H9 (cell line): ENCODE data around the gene STK11. TPM values are rescaled to one million over a fixed set of nuclear protein-coding genes. Genes with fewer than 3 reads are reported as not detected.

ENCODE experiments used
- DNase-seq: peaks from one replicate; pipeline ENCODE4 v3.0.0-alpha.2; 2017
- H2AFZ ChIP-seq: one replicate; pipeline ENCODE4 v1.6.1; 2013; ENCODE audit warnings: mild to moderate bottlenecking, low read length, control low read depth, moderate library complexity
- H2AK5ac ChIP-seq: 2 replicates; pipeline ENCODE4 v1.6.1; 2013; ENCODE audit warnings: low read length, control low read depth, mixed read lengths; ENCODE audit not compliant: insufficient read length
- H2BK120ac ChIP-seq: one replicate; pipeline ENCODE4 v1.6.1; 2013; ENCODE audit warnings: low read depth, mild to moderate bottlenecking, low read length, control low read depth, inconsistent platforms; ENCODE audit not compliant: poor library complexity, severe bottlenecking
- H2BK12ac ChIP-seq: 2 replicates; pipeline ENCODE4 v1.6.1; 2013; ENCODE audit warnings: low read length, control low read depth, mixed read lengths, low read depth; ENCODE audit not compliant: insufficient read length
- H2BK15ac ChIP-seq: 2 replicates; pipeline ENCODE4 v1.6.1; 2013; ENCODE audit warnings: low read depth, low read length, control low read depth
- H2BK20ac ChIP-seq: one replicate; pipeline ENCODE4 v1.6.1; 2013; ENCODE audit warnings: low read depth, mild to moderate bottlenecking, low read length, control low read depth, inconsistent platforms; ENCODE audit not compliant: poor library complexity, severe bottlenecking
- H2BK5ac ChIP-seq: 2 replicates; pipeline ENCODE4 v1.6.1; 2013; ENCODE audit warnings: low read length, control low read depth, mixed read lengths; ENCODE audit not compliant: insufficient read length
- H3K14ac ChIP-seq: 2 replicates; pipeline ENCODE4 v1.6.1; 2013; ENCODE audit warnings: low read length, control low read depth; ENCODE audit not compliant: insufficient read depth
- H3K18ac ChIP-seq: 2 replicates; pipeline ENCODE4 v1.6.1; 2013; ENCODE audit warnings: low read depth, mild to moderate bottlenecking, mixed read lengths, low read length, control low read depth; ENCODE audit not compliant: insufficient read length
- H3K23ac ChIP-seq: 2 replicates; pipeline ENCODE4 v1.6.1; 2013; ENCODE audit warnings: low read length, control low read depth, mixed read lengths, low read depth; ENCODE audit not compliant: insufficient read length
- H3K23me2 ChIP-seq: 2 replicates; pipeline ENCODE4 v1.6.1; 2013; ENCODE audit warnings: low read depth, mild to moderate bottlenecking, mixed read lengths, low read length, control low read depth; ENCODE audit not compliant: insufficient read length, poor library complexity, severe bottlenecking
- H3K27ac ChIP-seq: 2 replicates; pipeline ENCODE4 v1.5.1; 2013; ENCODE audit warnings: low read length, control low read depth, mixed read lengths, low read depth; ENCODE audit not compliant: insufficient read length
- H3K27me3 ChIP-seq: 2 replicates; pipeline ENCODE4 v1.6.1; 2013; ENCODE audit warnings: low read length, control low read depth, inconsistent platforms; ENCODE audit not compliant: insufficient read depth
- H3K4ac ChIP-seq: 2 replicates; pipeline ENCODE4 v1.6.1; 2013; ENCODE audit warnings: low read depth, mild to moderate bottlenecking, control low read depth, inconsistent platforms, low read length, moderate library complexity
- H3K4me1 ChIP-seq: 2 replicates; pipeline ENCODE4 v1.6.1; 2013; ENCODE audit warnings: low read length, control low read depth, inconsistent platforms; ENCODE audit not compliant: insufficient read depth
- H3K4me2 ChIP-seq: 2 replicates; pipeline ENCODE4 v1.6.1; 2013; ENCODE audit warnings: low read length, control low read depth, mixed read lengths; ENCODE audit not compliant: insufficient read length, insufficient read depth
- H3K56ac ChIP-seq: 2 replicates; pipeline ENCODE4 v1.6.1; 2013; ENCODE audit warnings: low read depth, mild to moderate bottlenecking, mixed read lengths, low read length, control low read depth; ENCODE audit not compliant: insufficient read length
- H3K79me1 ChIP-seq: 2 replicates; pipeline ENCODE4 v1.6.1; 2013; ENCODE audit warnings: low read depth, mild to moderate bottlenecking, moderate library complexity, low read length, control low read depth, inconsistent platforms; ENCODE audit not compliant: insufficient read depth, poor library complexity, severe bottlenecking
- H3K79me2 ChIP-seq: 2 replicates; pipeline ENCODE4 v1.6.1; 2013; ENCODE audit warnings: low read length, control low read depth, inconsistent platforms; ENCODE audit not compliant: insufficient read depth
- H3K9ac ChIP-seq: 2 replicates; pipeline ENCODE4 v1.6.1; 2013; ENCODE audit warnings: low read length, control low read depth, mixed read lengths; ENCODE audit not compliant: insufficient read length; ENCODE audit errors: extremely low read depth
- H3K9me3 ChIP-seq: one replicate; pipeline ENCODE4 v1.6.1; 2013; ENCODE audit warnings: low read depth, low read length, inconsistent platforms; ENCODE audit not compliant: control insufficient read depth
- H3T11ph ChIP-seq: one replicate; pipeline ENCODE4 v1.6.1; 2013; ENCODE audit warnings: mild to moderate bottlenecking, low read length, control low read depth, inconsistent platforms
- H4K20me1 ChIP-seq: one replicate; pipeline ENCODE4 v1.6.1; 2013; ENCODE audit not compliant: control insufficient read depth, insufficient read length, insufficient read depth
- H4K5ac ChIP-seq: 2 replicates; pipeline ENCODE4 v1.6.1; 2013; ENCODE audit warnings: low read depth, mild to moderate bottlenecking, mixed read lengths, low read length, control low read depth; ENCODE audit not compliant: insufficient read length
- H4K8ac ChIP-seq: replicated peaks from 2 replicates; pipeline ENCODE4 v1.6.1; 2013; ENCODE audit warnings: low read length, control low read depth, mixed read lengths, low read depth; ENCODE audit not compliant: insufficient read length
- H4K91ac ChIP-seq: 2 replicates; pipeline ENCODE4 v1.6.1; 2013; ENCODE audit warnings: low read depth, mild to moderate bottlenecking, moderate library complexity, mixed read lengths, low read length, control low read depth; ENCODE audit not compliant: insufficient read length
- H3K27ac Mint-ChIP-seq, 3 experiments: 2 replicates in 2 of 3; 3 replicates in 1 of 3; pipeline ENCODE4 v1.8.0; 2020 to 2021; ENCODE audit warnings: mixed read lengths in 3 of 3, mild to moderate bottlenecking in 1 of 3, moderate library complexity in 1 of 3
- H3K27me3 Mint-ChIP-seq: 2 replicates; pipeline ENCODE4 v1.8.0; 2021; ENCODE audit warnings: low read depth, mild to moderate bottlenecking, moderate library complexity, mixed read lengths
- H3K36me3 Mint-ChIP-seq, 3 experiments: 2 replicates in 2 of 3; 3 replicates in 1 of 3; pipeline ENCODE4 v1.8.0; 2020 to 2021; ENCODE audit warnings: low read depth in 3 of 3, mixed read lengths in 3 of 3; ENCODE audit not compliant: insufficient read depth in 1 of 3
- H3K4me1 Mint-ChIP-seq, 2 experiments: 2 replicates each; pipeline ENCODE4 v1.8.0; 2020; ENCODE audit warnings: mixed read lengths in 2 of 2
- H3K4me3 Mint-ChIP-seq, 2 experiments: 2 replicates in 1 of 2; 3 replicates in 1 of 2; pipeline ENCODE4 v1.8.0; 2020 to 2021; ENCODE audit warnings: mild to moderate bottlenecking in 2 of 2, mixed read lengths in 2 of 2, moderate library complexity in 1 of 2
- H3K9me3 Mint-ChIP-seq, 2 experiments: 2 replicates in 1 of 2; 3 replicates in 1 of 2; pipeline ENCODE4 v1.8.0; 2020; ENCODE audit warnings: mild to moderate bottlenecking in 2 of 2, mixed read lengths in 2 of 2, moderate library complexity in 1 of 2
- CTCF ChIP-seq: fragments of 200-600 bp; sonication (generic); conservative IDR thresholded peaks from 3 replicates; pipeline ENCODE4 v1.8.0; 2021; ENCODE audit warnings: antibody characterized with exemption, mild to moderate bottlenecking
- whole genome bisulfite sequencing: extraction: QIAGEN DNeasy Blood & Tissue Kit; methylation state at CpG from one replicate; pipeline ENCODE4 v1.1.7; 2013; ENCODE audit warnings: missing lambda C conversion rate, low lambda C conversion rate, mixed read lengths; ENCODE audit not compliant: insufficient read length; ENCODE audit errors: extremely low coverage; 5-methylcytosine and 5-hydroxymethylcytosine counted together
- total RNA-seq: library from RNA; stranded (reverse); gene quantifications from 2 replicates; pipeline ENCODE4 v1.2.1, GENCODE V29; 2021

The STK11 gene
- total RNA-seq, 1 experiment from 2014 or later, result 74.3 TPM

- H3K4me2 ChIP-seq, result no peak overlapping the region
- no peaks in the 10 kb centered on the region for H3K4me1 ChIP-seq
- no peaks in the 10 kb centered on the region for H3K27me3 Mint-ChIP-seq
- H3K14ac ChIP-seq, result no peak overlapping the region
- H3K56ac ChIP-seq, result no peak overlapping the region
- H3K27me3 ChIP-seq, result no peaks in the 10 kb centered on the region
- TF ChIP-seq CTCF, result peak; percentile 10; the same call in 1 of the 3 replicates
- H4K91ac ChIP-seq, result no peak overlapping the region
- H2AK5ac ChIP-seq, result no peak overlapping the region
- DNase-seq, result no peak
- no peak overlapping the region for H3K23ac ChIP-seq
- no peak overlapping the region for H3K27ac Mint-ChIP-seq
- H4K20me1 ChIP-seq, result no peaks in the 10 kb centered on the region
- no peak overlapping the region for H3K9ac ChIP-seq
- no peak overlapping the region for H2AFZ ChIP-seq
- H3K79me2 ChIP-seq, result no peaks in the 10 kb centered on the region
- no peak overlapping the region for H3K4me3 Mint-ChIP-seq
- peaks cover 0 to 6% of the 10 kb centered on the region in 2 experiments; a peak in 2 of 4 replicates for H3K4me1 Mint-ChIP-seq
- H3K79me1 ChIP-seq, result peaks cover 4% of the 10 kb centered on the region
- no peak overlapping the region for H2BK20ac ChIP-seq
- H3K27ac ChIP-seq, result no peak overlapping the region
- H3K9me3 Mint-ChIP-seq, result no peaks in the 10 kb centered on the region
- no peaks in the 10 kb centered on the region for H3K23me2 ChIP-seq
- H3K36me3 Mint-ChIP-seq, result peaks cover 2 to 9% (median 6%) of the 10 kb centered on the region in 3 experiments; a peak in 5 of 7 replicates
- H4K5ac ChIP-seq, result no peak overlapping the region
- no peaks in the 10 kb centered on the region for H3K9me3 ChIP-seq
- H2BK12ac ChIP-seq, result no peak overlapping the region
- no peak overlapping the region for H2BK120ac ChIP-seq
- H2BK5ac ChIP-seq, result no peak overlapping the region
- no peak overlapping the region for H2BK15ac ChIP-seq
- no peak overlapping the region for H3T11ph ChIP-seq
- no CpG with 5 or more reads among the region's 14 CpGs for WGBS
- no peak overlapping the region for H3K4ac ChIP-seq
- H4K8ac ChIP-seq, result no peak overlapping the region
- no peak overlapping the region for H3K18ac ChIP-seq
Measured at GRCh38 chr19:1222394-1222793, 16.8 kb downstream of the STK11 start.
